Omental fat pad (tissue), 4 donors: ENCODE data around the gene OR52D1. TPM values are rescaled to one million over a fixed set of nuclear protein-coding genes. Genes with fewer than 3 reads are reported as not detected.

ENCODE experiments used
- ATAC-seq: fragments of 150-250 bp; one replicate; pipeline ENCODE4 v1.9.1; 2016; ENCODE audit warnings: mild to moderate bottlenecking, moderate library complexity; ENCODE audit not compliant: low FRiP score
- DNase-seq: peaks from one replicate; pipeline ENCODE4 v3.0.0-alpha.2; 2019; ENCODE audit warnings: low spot score
- CTCF ChIP-seq, 3 donors: fragments of 450-650 bp; IDR thresholded peaks; one replicate each; pipeline ENCODE4 v1.5.1; 2016 to 2017; ENCODE audit warnings: antibody characterized with exemption in 3 of 3, mild to moderate bottlenecking in 3 of 3, moderate library complexity in 2 of 3
- total RNA-seq, 4 donors: library from RNA; depleted of rRNA; stranded (reverse); fragments of >200 nt; gene quantifications; one replicate each; pipeline ENCODE4 v1.1.0, GENCODE V29; 2016

Gene OR52D1
- total RNA-seq, 4 donors from 2014 or later = not detected

DNA sequence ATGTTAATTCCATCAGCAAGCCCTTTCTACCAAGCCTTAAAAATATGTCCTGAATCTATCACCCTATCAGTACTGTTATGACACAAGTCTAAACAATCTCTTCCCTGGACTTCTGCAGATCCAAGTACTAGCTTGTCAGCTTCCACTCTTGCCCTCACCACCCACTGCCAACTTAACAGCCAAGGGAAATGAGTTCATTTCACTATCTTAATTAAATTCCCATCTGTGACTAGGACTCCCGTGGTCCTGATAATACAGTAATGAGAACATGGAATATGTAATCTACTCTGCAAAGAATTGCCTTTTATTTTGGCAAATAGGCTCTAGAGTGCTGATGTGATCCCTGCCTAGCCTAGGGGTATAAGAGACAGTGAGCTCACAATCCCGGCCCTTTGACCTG lies 11.2 kb downstream of the OR52D1 start:
- DNase-seq (no peak), ATAC-seq (no peak)
- TF ChIP-seq CTCF (IDR thresholded peaks at IDR 0.05) = no peak

DNA sequence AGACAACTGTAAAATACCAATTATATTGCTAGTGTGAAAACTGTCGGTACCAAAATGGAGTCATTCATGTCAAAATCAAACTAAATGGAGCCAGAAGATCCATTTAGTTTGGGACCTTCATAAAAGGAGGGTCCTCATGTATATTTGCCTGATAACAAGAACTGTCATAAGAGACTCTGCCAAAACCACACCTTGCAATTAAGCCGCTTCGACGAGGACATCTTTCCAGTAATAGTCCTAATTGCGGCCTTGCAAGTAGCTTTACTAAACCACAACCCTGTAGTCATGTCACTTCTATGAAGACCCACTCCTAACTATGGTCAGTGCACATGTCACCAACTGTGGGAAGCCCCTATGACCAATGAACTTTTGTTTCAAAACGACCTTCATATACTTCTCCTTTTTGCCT lies 11.9 kb downstream of the OR52D1 start:
- DNase-seq (no peak), ATAC-seq (no peak)
- TF ChIP-seq CTCF (IDR thresholded peaks at IDR 0.05) = no peak

DNA sequence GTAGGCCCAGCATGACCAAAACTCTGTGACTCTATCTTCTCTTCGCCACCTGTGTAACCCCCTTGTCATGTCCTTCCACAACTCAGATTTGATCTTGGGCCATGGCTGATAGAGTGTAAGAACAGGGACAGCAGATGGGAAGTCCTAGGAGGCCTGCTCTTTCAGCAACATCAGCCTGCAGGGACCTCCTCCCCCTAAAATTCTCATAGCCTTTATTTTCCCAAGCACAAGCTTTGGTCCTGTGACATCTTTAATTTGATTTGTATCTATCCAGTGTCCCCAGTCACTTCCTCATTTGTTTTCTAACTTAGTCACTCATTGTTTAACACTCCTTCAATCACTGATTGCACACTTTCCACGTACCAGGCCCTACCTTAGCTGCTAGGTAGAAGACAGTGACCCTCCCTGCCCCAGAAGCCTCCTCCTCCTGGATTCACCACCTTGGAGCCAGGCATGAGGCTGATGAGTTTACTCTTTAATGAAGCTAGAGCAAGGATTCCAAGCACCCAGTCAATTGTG lies 16.0 kb downstream of the OR52D1 start:
- no peak for ATAC-seq
- DNase-seq = no peak
- no peak for TF ChIP-seq CTCF (IDR thresholded peaks at IDR 0.05)

GRCh38 chr11:5505363-5506048 lies 17.0 kb downstream of the OR52D1 start:
- ATAC-seq (no peak), DNase-seq (no peak)
- TF ChIP-seq CTCF (IDR thresholded peaks at IDR 0.05) = no peak

DNA sequence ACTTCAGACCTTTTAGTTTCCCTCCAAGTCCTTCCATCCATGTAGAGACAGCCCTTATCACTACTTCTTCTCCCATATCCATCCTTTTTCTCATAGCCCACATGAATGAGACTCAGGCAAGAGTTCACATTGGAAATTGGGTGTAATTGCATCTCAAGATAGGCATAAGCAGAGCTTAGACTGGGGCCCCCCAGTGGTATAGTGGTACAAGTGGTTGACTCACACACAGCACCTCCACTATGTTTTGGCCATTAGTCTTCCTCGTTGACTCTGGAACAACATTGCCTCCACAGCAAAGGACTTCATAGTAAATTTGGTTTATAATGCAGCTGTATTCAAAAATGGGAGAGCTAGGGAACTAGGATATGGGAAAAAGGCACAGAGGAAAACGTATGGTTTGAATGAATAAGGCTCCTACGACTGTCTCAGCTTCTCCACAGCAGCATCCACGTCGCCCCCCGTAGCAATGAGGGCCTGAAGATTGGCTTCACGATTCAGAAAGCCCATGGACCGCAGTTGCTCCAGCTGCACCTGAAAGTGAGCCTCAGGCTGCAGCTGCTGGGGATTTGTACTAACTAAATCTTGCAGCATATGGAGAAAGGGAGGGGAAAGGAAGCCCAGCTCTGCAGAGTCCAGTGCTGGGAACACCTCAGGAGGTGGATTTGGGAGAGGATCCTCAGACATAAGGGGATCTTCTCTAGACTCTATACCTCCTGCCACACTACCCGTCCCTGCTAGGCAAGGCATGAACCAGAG lies 18.9 kb downstream of the OR52D1 start:
- DNase-seq (no peak), ATAC-seq (no peak)
- TF ChIP-seq CTCF (IDR thresholded peaks at IDR 0.05) = no peak

DNA sequence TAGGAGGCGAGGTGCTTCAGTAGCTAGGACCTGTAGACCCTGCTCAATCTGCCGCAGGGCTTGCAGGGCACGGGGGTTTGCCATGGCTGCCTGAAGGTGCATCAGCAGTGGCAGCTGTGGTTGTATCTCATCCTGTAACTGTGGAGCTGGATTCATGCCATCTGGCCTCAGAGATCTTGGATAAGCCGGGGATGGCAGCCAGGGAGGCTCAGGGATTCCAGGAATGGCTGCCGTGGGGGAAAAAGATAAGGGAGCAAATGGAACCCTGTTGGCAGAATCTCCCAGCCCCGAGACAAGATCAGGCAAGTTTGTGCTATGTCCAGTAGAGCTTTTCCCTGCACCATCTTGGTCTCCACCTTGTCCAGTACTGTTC lies 19.4 kb downstream of the OR52D1 start:
- DNase-seq (no peak), ATAC-seq (no peak)
- TF ChIP-seq CTCF (IDR thresholded peaks at IDR 0.05) = no peak

DNA sequence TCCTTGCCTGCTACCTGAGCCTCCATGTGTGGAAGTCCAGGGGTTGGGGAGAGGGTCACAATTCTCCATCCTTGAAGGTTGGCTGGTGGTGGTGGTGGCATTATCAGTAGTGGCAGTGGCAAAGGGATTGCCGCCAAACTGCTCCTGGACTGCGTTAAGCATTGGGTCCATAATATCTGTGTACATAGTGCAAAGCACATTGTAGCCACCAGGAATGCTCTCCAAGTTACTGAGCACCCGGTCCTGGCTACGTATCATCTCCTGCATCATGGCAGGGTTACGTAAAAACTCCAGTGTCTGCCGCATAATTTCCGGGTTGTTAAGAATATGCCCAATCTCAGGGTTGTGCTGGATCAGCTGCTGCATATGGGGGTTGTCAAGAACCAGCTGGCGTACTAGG lies 20.1 kb downstream of the OR52D1 start:
- no peak for TF ChIP-seq CTCF (IDR thresholded peaks at IDR 0.05)
- no peak for DNase-seq

More for the DNA sequence above, 20.1 kb downstream of the OR52D1 start:
- no peak for ATAC-seq
